ENCODE results near the gene BOK.
"Not testable (repeated sequence)": the region's sequence is repeated elsewhere in the genome, so short reads cannot be mapped to it uniquely, and the experiment has no call there.

BOK gene

DNA sequence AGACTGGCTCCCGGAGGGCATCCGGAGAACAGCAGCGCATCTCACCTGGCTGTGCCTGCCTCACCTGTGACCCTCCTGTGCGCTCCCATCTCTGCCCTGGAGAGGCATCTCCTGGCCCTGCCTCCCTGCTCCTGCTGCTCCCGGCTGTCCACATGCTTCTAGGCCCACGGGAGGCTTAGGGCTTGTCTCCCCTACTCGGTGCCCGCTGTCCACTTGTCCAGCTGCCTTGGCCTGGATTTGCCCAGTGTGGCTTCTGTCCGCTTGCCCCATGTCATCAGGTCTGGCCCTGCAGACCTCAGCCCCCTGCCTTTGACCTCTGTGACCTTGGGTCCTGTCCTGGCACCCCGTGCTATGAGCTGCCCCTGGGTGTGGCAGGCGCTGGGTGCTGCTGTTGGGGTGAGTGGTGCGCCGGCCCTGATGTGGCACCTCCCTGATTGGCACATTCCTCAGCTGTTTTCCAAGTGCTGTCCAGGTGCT, 4.5 kb downstream of the BOK start:
- no peak for DNase-seq (ENCODE audit: low spot score)
- TF ChIP-seq, protein P1, sequence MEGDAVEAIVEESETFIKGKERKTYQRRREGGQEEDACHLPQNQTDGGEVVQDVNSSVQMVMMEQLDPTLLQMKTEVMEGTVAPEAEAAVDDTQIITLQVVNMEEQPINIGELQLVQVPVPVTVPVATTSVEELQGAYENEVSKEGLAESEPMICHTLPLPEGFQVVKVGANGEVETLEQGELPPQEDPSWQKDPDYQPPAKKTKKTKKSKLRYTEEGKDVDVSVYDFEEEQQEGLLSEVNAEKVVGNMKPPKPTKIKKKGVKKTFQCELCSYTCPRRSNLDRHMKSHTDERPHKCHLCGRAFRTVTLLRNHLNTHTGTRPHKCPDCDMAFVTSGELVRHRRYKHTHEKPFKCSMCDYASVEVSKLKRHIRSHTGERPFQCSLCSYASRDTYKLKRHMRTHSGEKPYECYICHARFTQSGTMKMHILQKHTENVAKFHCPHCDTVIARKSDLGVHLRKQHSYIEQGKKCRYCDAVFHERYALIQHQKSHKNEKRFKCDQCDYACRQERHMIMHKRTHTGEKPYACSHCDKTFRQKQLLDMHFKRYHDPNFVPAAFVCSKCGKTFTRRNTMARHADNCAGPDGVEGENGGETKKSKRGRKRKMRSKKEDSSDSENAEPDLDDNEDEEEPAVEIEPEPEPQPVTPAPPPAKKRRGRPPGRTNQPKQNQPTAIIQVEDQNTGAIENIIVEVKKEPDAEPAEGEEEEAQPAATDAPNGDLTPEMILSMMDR (IDR thresholded peaks at IDR 0.05), result no peak
- H3K27ac ChIP-seq, result no peak overlapping the region
- H3K4me3 ChIP-seq, result no peak overlapping the region

DNA sequence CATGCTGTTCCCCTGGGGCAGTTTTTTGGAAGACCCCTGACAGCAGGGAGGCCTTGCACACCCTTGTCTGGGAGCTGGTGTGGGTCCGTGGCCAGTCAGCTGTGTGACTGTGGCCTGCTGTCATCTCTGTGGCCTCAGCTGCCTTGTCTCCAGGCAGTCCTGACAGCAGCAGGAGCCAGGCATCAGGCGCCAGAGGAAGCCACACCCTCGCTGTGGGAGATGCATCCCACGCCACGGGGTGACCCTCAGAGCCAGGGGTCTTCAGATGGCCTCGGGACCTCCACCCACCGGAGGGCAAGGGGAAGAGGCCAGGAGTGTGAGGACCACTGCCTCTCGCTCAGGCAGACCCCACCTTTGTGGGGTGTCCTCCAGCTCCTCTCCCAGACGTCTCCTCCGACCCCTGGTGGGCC, 5.0 kb downstream of the BOK start:
- TF ChIP-seq, protein P1 (IDR thresholded peaks at IDR 0.05), result no peak
- no peak for DNase-seq (ENCODE audit: low spot score)
- Histone ChIP-seq H3K27ac (no peak overlapping the region), H3K4me3 (no peak overlapping the region)

GRCh38 chr2:241563981-241564595, 5.5 kb downstream of the BOK start:
- DNase-seq (ENCODE audit: low spot score), result no peak
- no peak overlapping the region for H3K4me3 ChIP-seq
- H3K27ac ChIP-seq, result no peak overlapping the region
- TF ChIP-seq, protein P1 (IDR thresholded peaks at IDR 0.05), result no peak

- H3K27ac ChIP-seq, result no peak overlapping the region
- TF ChIP-seq, protein P1 (IDR thresholded peaks at IDR 0.05), result no peak
- DNase-seq (ENCODE audit: low spot score), result no peak
- H3K4me3 ChIP-seq, result no peak overlapping the region
These were observed 6.3 kb downstream of the BOK start for GRCh38 chr2:241564596-241565410.

DNA sequence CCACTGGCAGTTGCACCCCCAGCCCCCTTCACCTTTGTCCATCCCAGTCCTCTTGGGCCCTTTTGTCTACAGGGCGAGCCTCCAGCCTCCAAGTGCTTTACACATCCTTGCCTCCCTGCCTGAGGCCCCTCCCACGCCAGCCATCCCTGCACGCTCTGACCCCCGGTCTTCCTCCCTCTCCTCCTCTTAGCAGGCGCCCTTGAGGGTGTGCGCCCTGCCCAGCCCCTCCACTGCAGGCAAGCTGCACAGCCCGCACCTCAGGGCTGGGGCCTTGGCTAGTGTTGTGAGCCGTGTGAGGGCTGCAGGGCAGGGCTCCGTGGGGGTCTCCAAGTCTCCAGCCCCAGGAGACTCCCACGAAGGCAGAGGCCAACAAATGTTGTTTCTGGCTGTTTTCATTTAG, 6.9 kb downstream of the BOK start:
- no peak for DNase-seq (ENCODE audit: low spot score)
- Histone ChIP-seq H3K4me3 (no peak overlapping the region), H3K27ac (no peak overlapping the region)
- TF ChIP-seq, protein P1 (IDR thresholded peaks at IDR 0.05), result no peak

- not testable (repeated sequence) for H3K27ac ChIP-seq; DNase-seq (ENCODE audit: low spot score); H3K4me3 ChIP-seq
These were observed 7.5 kb downstream of the BOK start for GRCh38 chr2:241566021-241566420.

GRCh38 chr2:241566468-241566867, 7.9 kb downstream of the BOK start:
- TF ChIP-seq, protein P1 (IDR thresholded peaks at IDR 0.05), result no peak
- Histone ChIP-seq H3K27ac (no peak overlapping the region), H3K4me3 (no peak overlapping the region)
- no peak for DNase-seq (ENCODE audit: low spot score)

GRCh38 chr2:241567266-241567665, 8.7 kb downstream of the BOK start:
- not testable (repeated sequence) for H3K27ac ChIP-seq; DNase-seq (ENCODE audit: low spot score); H3K4me3 ChIP-seq

Measured in coronary artery (tissue), 2 donors.